ENCODE measurements around the gene HDAC4.

HDAC4 gene

GRCh38 chr2:239154971-239155805, 245.6 kb downstream of the HDAC4 start:
- no peak overlapping the region for H3K4me3 ChIP-seq (ENCODE audit: low read length in 2 of 2)
- peaks cover 0 to 10% of the 10 kb centered on the region in 2 donors for H3K4me1 ChIP-seq (ENCODE audit: control insufficient read depth in 2 of 2, insufficient read depth in 2 of 2, low read length in 2 of 2)
- no peak overlapping the region for H3K9ac ChIP-seq (ENCODE audit: low read depth in 1 of 2, low read length in 2 of 2)
- no peaks in the 10 kb centered on the region for H3K9me3 ChIP-seq (ENCODE audit: control insufficient read depth in 2 of 2, low read length in 2 of 2)
- no peaks in the 10 kb centered on the region for H3K27me3 ChIP-seq (ENCODE audit: control insufficient read depth in 2 of 2, insufficient read depth in 2 of 2, low read length in 2 of 2)
- H3K27ac ChIP-seq (ENCODE audit: low read depth in 2 of 2, low read length in 2 of 2): no peak overlapping the region
- peaks cover 29% of the 10 kb centered on the region in 2 donors for H3K36me3 ChIP-seq (ENCODE audit: control insufficient read depth in 2 of 2, insufficient read depth in 2 of 2, low read length in 2 of 2)

GRCh38 chr2:239153806-239154591, 246.8 kb downstream of the HDAC4 start:
- H3K9ac ChIP-seq (ENCODE audit: low read depth in 1 of 2, low read length in 2 of 2): no peak overlapping the region
- H3K36me3 ChIP-seq (ENCODE audit: control insufficient read depth in 2 of 2, insufficient read depth in 2 of 2, low read length in 2 of 2): peaks cover 28 to 31% of the 10 kb centered on the region in 2 donors
- H3K9me3 ChIP-seq (ENCODE audit: control insufficient read depth in 2 of 2, low read length in 2 of 2): no peaks in the 10 kb centered on the region
- H3K27ac ChIP-seq (ENCODE audit: low read depth in 2 of 2, low read length in 2 of 2): no peak overlapping the region
- peaks cover 0 to 10% of the 10 kb centered on the region in 2 donors for H3K4me1 ChIP-seq (ENCODE audit: control insufficient read depth in 2 of 2, insufficient read depth in 2 of 2, low read length in 2 of 2)
- no peak overlapping the region for H3K4me3 ChIP-seq (ENCODE audit: low read length in 2 of 2)
- H3K27me3 ChIP-seq (ENCODE audit: control insufficient read depth in 2 of 2, insufficient read depth in 2 of 2, low read length in 2 of 2): no peaks in the 10 kb centered on the region

- Histone ChIP-seq H3K4me1 (ENCODE audit: control insufficient read depth in 2 of 2, insufficient read depth in 2 of 2, low read length in 2 of 2) (peaks cover 0 to 8% of the 10 kb centered on the region in 2 donors), H3K36me3 (ENCODE audit: control insufficient read depth in 2 of 2, insufficient read depth in 2 of 2, low read length in 2 of 2) (peaks cover 32 to 38% of the 10 kb centered on the region in 2 donors), H3K9me3 (ENCODE audit: control insufficient read depth in 2 of 2, low read length in 2 of 2) (no peaks in the 10 kb centered on the region), H3K4me3 (ENCODE audit: low read length in 2 of 2) (no peak overlapping the region), H3K9ac (ENCODE audit: low read depth in 1 of 2, low read length in 2 of 2) (no peak overlapping the region), H3K27ac (ENCODE audit: low read depth in 2 of 2, low read length in 2 of 2) (no peak overlapping the region), H3K27me3 (ENCODE audit: control insufficient read depth in 2 of 2, insufficient read depth in 2 of 2, low read length in 2 of 2) (no peaks in the 10 kb centered on the region)
Observed at GRCh38 chr2:239152916-239153305, 247.9 kb downstream of the HDAC4 start.

GRCh38 chr2:239152239-239152915, 248.4 kb downstream of the HDAC4 start:
- no peaks in the 10 kb centered on the region for H3K27me3 ChIP-seq (ENCODE audit: control insufficient read depth in 2 of 2, insufficient read depth in 2 of 2, low read length in 2 of 2)
- no peak overlapping the region for H3K4me3 ChIP-seq (ENCODE audit: low read length in 2 of 2)
- H3K9ac ChIP-seq (ENCODE audit: low read depth in 1 of 2, low read length in 2 of 2): no peak overlapping the region
- H3K4me1 ChIP-seq (ENCODE audit: control insufficient read depth in 2 of 2, insufficient read depth in 2 of 2, low read length in 2 of 2): peaks cover 0 to 5% of the 10 kb centered on the region in 2 donors
- no peaks in the 10 kb centered on the region for H3K9me3 ChIP-seq (ENCODE audit: control insufficient read depth in 2 of 2, low read length in 2 of 2)
- H3K27ac ChIP-seq (ENCODE audit: low read depth in 2 of 2, low read length in 2 of 2): no peak overlapping the region
- H3K36me3 ChIP-seq (ENCODE audit: control insufficient read depth in 2 of 2, insufficient read depth in 2 of 2, low read length in 2 of 2): peaks cover 32 to 40% of the 10 kb centered on the region in 2 donors

GRCh38 chr2:239151201-239152131, 249.4 kb downstream of the HDAC4 start:
- Histone ChIP-seq H3K4me1 (ENCODE audit: control insufficient read depth in 2 of 2, insufficient read depth in 2 of 2, low read length in 2 of 2) (no peaks in the 10 kb centered on the region), H3K27ac (ENCODE audit: low read depth in 2 of 2, low read length in 2 of 2) (peak overlapping the region in 1 of 2 donors; percentile 38), H3K9me3 (ENCODE audit: control insufficient read depth in 2 of 2, low read length in 2 of 2) (no peaks in the 10 kb centered on the region), H3K4me3 (ENCODE audit: low read length in 2 of 2) (no peak overlapping the region), H3K9ac (ENCODE audit: low read depth in 1 of 2, low read length in 2 of 2) (no peak overlapping the region), H3K27me3 (ENCODE audit: control insufficient read depth in 2 of 2, insufficient read depth in 2 of 2, low read length in 2 of 2) (no peaks in the 10 kb centered on the region), H3K36me3 (ENCODE audit: control insufficient read depth in 2 of 2, insufficient read depth in 2 of 2, low read length in 2 of 2) (peaks cover 28 to 40% of the 10 kb centered on the region in 2 donors)

- no peaks in the 10 kb centered on the region for H3K9me3 ChIP-seq (ENCODE audit: control insufficient read depth in 2 of 2, low read length in 2 of 2)
- H3K4me1 ChIP-seq (ENCODE audit: control insufficient read depth in 2 of 2, insufficient read depth in 2 of 2, low read length in 2 of 2): no peaks in the 10 kb centered on the region
- H3K36me3 ChIP-seq (ENCODE audit: control insufficient read depth in 2 of 2, insufficient read depth in 2 of 2, low read length in 2 of 2): peaks cover 22 to 39% of the 10 kb centered on the region in 2 donors
- no peaks in the 10 kb centered on the region for H3K27me3 ChIP-seq (ENCODE audit: control insufficient read depth in 2 of 2, insufficient read depth in 2 of 2, low read length in 2 of 2)
- H3K9ac ChIP-seq (ENCODE audit: low read depth in 1 of 2, low read length in 2 of 2): no peak overlapping the region
- peak overlapping the region; percentile 7 to 38 for H3K27ac ChIP-seq (ENCODE audit: low read depth in 2 of 2, low read length in 2 of 2)
- no peak overlapping the region for H3K4me3 ChIP-seq (ENCODE audit: low read length in 2 of 2)
Observed at GRCh38 chr2:239150125-239151011, 250.5 kb downstream of the HDAC4 start.

- no peaks in the 10 kb centered on the region for H3K9me3 ChIP-seq (ENCODE audit: control insufficient read depth in 2 of 2, low read length in 2 of 2)
- peaks cover 25 to 34% of the 10 kb centered on the region in 2 donors for H3K36me3 ChIP-seq (ENCODE audit: control insufficient read depth in 2 of 2, insufficient read depth in 2 of 2, low read length in 2 of 2)
- H3K27ac ChIP-seq (ENCODE audit: low read depth in 2 of 2, low read length in 2 of 2): no peak overlapping the region
- no peak overlapping the region for H3K4me3 ChIP-seq (ENCODE audit: low read length in 2 of 2)
- H3K27me3 ChIP-seq (ENCODE audit: control insufficient read depth in 2 of 2, insufficient read depth in 2 of 2, low read length in 2 of 2): no peaks in the 10 kb centered on the region
- no peaks in the 10 kb centered on the region for H3K4me1 ChIP-seq (ENCODE audit: control insufficient read depth in 2 of 2, insufficient read depth in 2 of 2, low read length in 2 of 2)
- H3K9ac ChIP-seq (ENCODE audit: low read depth in 1 of 2, low read length in 2 of 2): no peak overlapping the region
Observed at GRCh38 chr2:239149501-239149900, 251.3 kb downstream of the HDAC4 start.

- H3K27ac ChIP-seq (ENCODE audit: low read depth in 2 of 2, low read length in 2 of 2): no peak overlapping the region
- no peak overlapping the region for H3K4me3 ChIP-seq (ENCODE audit: low read length in 2 of 2)
Observed at GRCh38 chr2:239148495-239149200, 252.2 kb downstream of the HDAC4 start.

More at GRCh38 chr2:239148495-239149200, 252.2 kb downstream of the HDAC4 start:
- Histone ChIP-seq H3K27me3 (ENCODE audit: control insufficient read depth in 2 of 2, insufficient read depth in 2 of 2, low read length in 2 of 2) (no peaks in the 10 kb centered on the region), H3K9ac (ENCODE audit: low read depth in 1 of 2, low read length in 2 of 2) (no peak overlapping the region), H3K9me3 (ENCODE audit: control insufficient read depth in 2 of 2, low read length in 2 of 2) (no peaks in the 10 kb centered on the region), H3K4me1 (ENCODE audit: control insufficient read depth in 2 of 2, insufficient read depth in 2 of 2, low read length in 2 of 2) (no peaks in the 10 kb centered on the region), H3K36me3 (ENCODE audit: control insufficient read depth in 2 of 2, insufficient read depth in 2 of 2, low read length in 2 of 2) (peaks cover 25 to 29% of the 10 kb centered on the region in 2 donors)
